BJ (cell line): Measurements from ENCODE around the gene IGSF10. TPM values are rescaled to one million over a fixed set of nuclear protein-coding genes. Genes with fewer than 3 reads are reported as not detected.

Experiments
- CTCF ChIA-PET: fragments of 350-600 bp; formaldehyde crosslinking; extraction: SDS; loops from one replicate; lab custom pipeline; 2021; ENCODE audit warnings: antibody characterized with exemption, inconsistent platforms; lab: Yijun Ruan, JAX
- POLR2A ChIA-PET: fragments of 300-600 bp; sonication (Branson Sonifier 250); formaldehyde crosslinking; extraction: SDS; loops from one replicate; lab custom pipeline; 2021; ENCODE audit warnings: antibody characterized with exemption; lab: Charles Lee
- DNase-seq: peaks from one replicate; pipeline ENCODE4 v3.0.0-alpha.2; 2011; ENCODE audit warnings: low read depth
- H3K27me3 ChIP-seq: 2 replicates; pipeline ENCODE4 v1.6.0; 2011; ENCODE audit warnings: low read length; ENCODE audit not compliant: control insufficient read depth, insufficient read depth
- H3K36me3 ChIP-seq: 2 replicates; pipeline ENCODE4 v1.5.1; 2011; ENCODE audit warnings: low read length; ENCODE audit not compliant: control insufficient read depth, insufficient read depth
- H3K4me3 ChIP-seq: 2 replicates; pipeline ENCODE4 v1.5.1; 2011; ENCODE audit warnings: low read depth, mild to moderate bottlenecking, control low read depth, low read length
- CTCF ChIP-seq: IDR thresholded peaks from 2 replicates; pipeline ENCODE4 v1.5.1; 2011; ENCODE audit warnings: low read depth, mild to moderate bottlenecking, control low read depth, inconsistent platforms, low read length, moderate library complexity; ENCODE audit not compliant: insufficient read depth
- polyA plus RNA-seq: library from polyadenylated mRNA; depleted of rRNA; stranded (reverse); fragments of >200 nt; gene quantifications from 2 replicates; pipeline ENCODE4 v1.2.3, GENCODE V29; 2011

The IGSF10 gene
- polyA plus RNA-seq, 1 experiment, result 0.07 TPM

GRCh38 chr3:151432616-151433372, 28.1 kb downstream of the IGSF10 start:
- Histone ChIP-seq H3K27me3 (no peaks in the 10 kb centered on the region), H3K4me3 (no peak overlapping the region)

GRCh38 chr3:151431940-151432339, 28.9 kb downstream of the IGSF10 start:
- DNase-seq, result no peak
- Histone ChIP-seq H3K4me3 (no peak overlapping the region), H3K36me3 (no peaks in the 10 kb centered on the region), H3K27me3 (no peaks in the 10 kb centered on the region)
- ChIA-PET CTCF (interaction anchor here (0.9 to 1.5 kb wide), 2 partner anchors 7 to 105 kb away, joined by 3 to 5 read pairs; no protein-coding TSS in a partner anchor), POLR2A (no interaction called here)
- TF ChIP-seq CTCF, result no peak

More at GRCh38 chr3:151432616-151433372, 28.1 kb downstream of the IGSF10 start:
- ChIA-PET CTCF (no interaction called here), POLR2A (no interaction called here)
- no peak for TF ChIP-seq CTCF
- no peaks in the 10 kb centered on the region for H3K36me3 ChIP-seq
- DNase-seq, result no peak

- Histone ChIP-seq H3K4me3 (no peak overlapping the region), H3K27me3 (no peaks in the 10 kb centered on the region), H3K36me3 (no peaks in the 10 kb centered on the region)
- DNase-seq, result no peak
- POLR2A ChIA-PET, result no interaction called here
- CTCF ChIA-PET, result interaction anchor here (0.9 to 1.5 kb wide), 2 partner anchors 8 to 408 kb away, joined by 4 to 5 read pairs; no protein-coding TSS in a partner anchor
- no peak for TF ChIP-seq CTCF
Measured at GRCh38 chr3:151430821-151431484, 29.9 kb downstream of the IGSF10 start.

- TF ChIP-seq CTCF, result no peak
- POLR2A ChIA-PET, result no interaction called here
- no peaks in the 10 kb centered on the region for H3K36me3 ChIP-seq
- no peak for DNase-seq
- no peak overlapping the region for H3K4me3 ChIP-seq
- CTCF ChIA-PET, result interaction anchor here (0.6 to 2.0 kb wide), 2 partner anchors 16 to 445 kb away, joined by 3 to 6 read pairs; partner anchors contain the start of gene SUCNR1
- H3K27me3 ChIP-seq, result no peaks in the 10 kb centered on the region
Measured at GRCh38 chr3:151428386-151428785, 32.5 kb downstream of the IGSF10 start.

GRCh38 chr3:151426341-151426657, 34.6 kb downstream of the IGSF10 start:
- no peaks in the 10 kb centered on the region for H3K36me3 ChIP-seq
- CTCF ChIA-PET, result interaction anchor here (0.6 to 0.9 kb wide), 2 partner anchors 48 to 134 kb away, joined by 3 to 4 read pairs; no protein-coding TSS in a partner anchor
- no peak for DNase-seq
- H3K27me3 ChIP-seq, result no peaks in the 10 kb centered on the region
- POLR2A ChIA-PET, result no interaction called here
- no peak for TF ChIP-seq CTCF
- H3K4me3 ChIP-seq, result no peak overlapping the region
